HG03575 (cell line): Measurements from ENCODE around the gene DDIT3.
"Not testable (repeated sequence)": the region's sequence is repeated elsewhere in the genome, so short reads cannot be mapped to it uniquely, and the experiment has no call there.

Experiments
- ATAC-seq: cut with Tn5 transposase; IDR thresholded peaks from one replicate; pipeline ENCODE4 v1.9.1; 2021; ENCODE audit not compliant: unreplicated experiment, insufficient number of reproducible peaks, low FRiP score; ENCODE audit errors: extremely low read depth

The DDIT3 gene

DNA sequence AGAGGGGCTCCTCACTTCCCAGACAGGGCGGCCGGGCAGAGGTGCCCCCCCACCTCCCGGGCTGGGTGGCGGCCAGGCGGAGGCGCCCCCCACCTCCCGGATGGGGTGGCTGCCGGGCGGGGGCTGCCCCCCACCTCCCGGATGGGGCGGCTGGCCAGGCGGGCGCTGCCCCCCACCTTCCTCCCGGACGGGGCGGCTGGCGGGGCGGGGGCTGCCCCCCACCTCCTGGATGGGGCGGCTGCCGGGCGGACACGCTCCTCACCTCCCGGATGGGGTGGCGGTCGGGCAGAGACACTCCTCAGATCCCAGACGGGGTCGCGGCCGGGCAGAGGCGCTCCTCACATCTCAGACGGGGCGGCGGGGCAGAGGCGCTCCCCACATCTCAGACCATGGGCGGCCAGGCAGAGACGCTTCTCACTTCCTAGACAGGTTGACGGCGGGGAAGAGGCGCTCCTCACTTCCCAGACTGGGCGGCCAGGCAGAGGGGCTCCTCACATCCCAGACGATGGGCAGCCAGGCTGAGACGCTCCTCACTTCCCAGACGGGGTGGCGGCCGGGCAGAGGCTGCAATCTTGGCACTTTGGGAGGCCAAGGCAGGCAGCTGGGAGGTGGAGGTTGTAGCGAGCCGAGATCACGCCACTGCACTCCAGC, 25.1 kb downstream of the DDIT3 start:
- not testable (repeated sequence) for ATAC-seq

- no peak for ATAC-seq
Measured at GRCh38 chr12:57491393-57492280, 28.7 kb downstream of the DDIT3 start.

- ATAC-seq: no peak
Measured at GRCh38 chr12:57490126-57490525, 30.2 kb downstream of the DDIT3 start.

DNA sequence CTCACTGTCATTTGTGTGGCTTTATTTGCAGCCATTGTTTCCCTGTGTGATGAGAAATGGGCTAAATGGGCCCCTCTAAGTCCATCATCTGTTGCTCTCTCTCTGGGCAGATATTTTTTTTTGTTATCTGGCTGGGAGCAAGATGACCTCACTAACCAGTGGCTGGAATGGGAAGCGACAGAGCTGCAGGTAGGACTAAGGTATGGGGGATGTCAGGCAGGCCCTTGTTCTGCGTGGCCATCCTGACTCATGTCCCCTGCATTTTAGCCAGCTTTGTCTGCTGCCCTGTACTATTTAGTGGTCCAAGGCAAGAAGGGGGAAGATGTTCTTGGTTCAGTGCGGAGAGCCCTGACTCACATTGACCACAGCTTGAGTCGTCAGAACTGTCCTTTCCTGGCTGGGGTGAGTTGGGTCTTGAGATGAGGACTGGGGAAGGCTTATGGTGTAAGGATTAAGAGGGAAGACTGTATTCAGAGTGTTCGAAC, 31.1 kb downstream of the DDIT3 start:
- no peak for ATAC-seq

- no peak for ATAC-seq
Measured at GRCh38 chr12:57488402-57489156, 31.7 kb downstream of the DDIT3 start.

DNA sequence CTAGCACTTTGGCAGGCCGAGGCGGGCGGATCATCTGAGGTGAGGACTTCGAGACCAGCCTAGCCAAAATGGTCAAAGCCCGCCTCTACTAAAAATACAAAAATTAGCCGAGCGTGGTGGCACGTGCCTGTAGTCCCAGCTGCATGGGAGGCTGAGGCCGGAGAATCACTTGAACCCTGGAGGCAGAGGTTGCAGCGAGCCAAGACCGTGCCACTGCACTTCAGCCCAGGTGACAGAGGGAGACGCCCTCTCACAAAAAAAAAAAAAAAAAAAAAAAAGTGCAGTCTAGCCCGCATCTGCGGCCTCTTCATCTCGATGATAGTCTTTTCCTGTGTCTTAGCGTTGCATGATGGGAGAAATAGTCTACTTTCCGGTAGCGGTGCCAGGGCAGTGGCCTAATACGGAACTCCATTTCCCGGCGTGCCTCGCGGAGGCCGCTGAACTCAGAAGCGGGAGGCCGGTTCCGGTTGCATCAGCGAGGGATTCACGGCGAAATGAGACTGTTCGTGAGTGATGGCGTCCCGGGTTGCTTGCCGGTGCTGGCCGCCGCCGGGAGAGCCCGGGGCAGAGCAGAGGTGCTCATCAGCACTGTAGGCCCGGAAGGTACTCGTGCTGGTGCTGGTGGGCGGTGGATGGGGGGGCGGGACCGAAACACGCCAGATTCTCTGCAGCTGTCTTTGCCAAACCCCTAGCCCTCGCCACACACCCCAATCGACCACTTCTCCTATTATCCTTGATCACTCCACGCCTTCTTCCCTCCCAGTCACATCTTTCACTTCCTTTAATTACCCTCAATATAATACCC, 32.5 kb downstream of the DDIT3 start, which contains the start of gene MARS1:
Gene MARS1 (plus strand): TSS at position 472 of the 805 bp plus-strand sequence. CDS start 23 bp downstream, at position 495.
- peak; percentile 98 for ATAC-seq

GRCh38 chr12:57487055-57487596, 33.2 kb downstream of the DDIT3 start:
- ATAC-seq: no peak

DNA sequence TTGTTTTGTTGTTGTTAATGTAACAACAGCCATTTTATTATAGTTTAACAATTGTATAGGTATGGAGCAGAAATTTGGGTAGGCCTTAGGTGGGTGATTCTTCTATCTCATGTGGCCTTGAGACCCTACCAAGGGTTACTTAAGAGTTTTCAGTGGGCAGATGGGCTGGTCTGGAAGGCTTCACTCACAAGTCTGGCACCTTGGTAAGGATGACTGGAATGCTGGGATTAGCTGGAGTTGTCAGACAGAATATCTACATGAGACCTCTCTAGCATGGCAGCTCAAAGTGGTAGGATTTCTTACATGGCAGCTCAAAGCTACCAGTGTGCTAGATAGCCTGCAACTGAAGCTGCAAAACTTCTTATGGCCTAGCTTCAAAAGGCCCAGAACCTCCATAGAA, 34.6 kb downstream of the DDIT3 start:
- no peak for ATAC-seq

DNA sequence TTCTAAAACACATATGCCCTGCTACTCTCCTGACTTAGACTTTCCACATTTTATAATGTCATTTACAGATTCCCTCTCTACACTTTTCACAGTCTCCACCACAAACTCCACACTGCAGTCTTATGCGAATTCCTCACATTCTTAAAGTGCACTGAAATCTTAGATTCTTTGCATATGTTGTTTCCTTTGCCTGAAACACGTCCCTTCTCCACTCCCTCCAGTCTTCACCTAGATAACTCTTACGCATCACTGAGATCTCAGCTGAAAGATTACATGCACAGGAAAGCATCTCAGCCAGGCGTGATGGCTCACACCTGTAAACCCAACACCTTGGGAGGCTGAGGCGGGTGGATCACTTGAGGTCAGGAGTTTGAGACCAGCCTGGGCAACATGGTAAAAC, 36.8 kb downstream of the DDIT3 start:
- ATAC-seq: no peak

- no peak for ATAC-seq
Measured at GRCh38 chr12:57481671-57482070, 38.6 kb downstream of the DDIT3 start.

GRCh38 chr12:57479376-57480115, 40.8 kb downstream of the DDIT3 start, which contains the start of gene ARHGAP9:
ARHGAP9 (minus strand) TSS chr12:57479866; CDS start chr12:57479406, 460 bp downstream.
- no peak for ATAC-seq

DNA sequence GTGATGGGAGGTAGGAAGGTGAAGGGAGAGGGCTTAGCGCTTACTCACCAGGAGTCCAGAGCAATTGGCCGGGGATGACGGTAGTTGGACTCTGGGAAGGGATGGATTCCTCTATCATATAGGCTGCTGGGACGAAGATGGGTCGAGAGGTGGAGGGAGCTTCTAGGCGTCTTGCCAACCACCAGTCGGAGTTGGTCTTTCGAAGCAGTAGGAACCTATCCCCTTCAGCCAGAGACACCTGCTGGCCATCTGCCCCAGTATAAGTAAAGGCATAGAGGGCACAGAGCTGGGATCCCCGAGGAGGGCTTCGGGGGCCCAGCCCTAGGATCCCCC, 41.3 kb downstream of the DDIT3 start:
- ATAC-seq: no peak

DNA sequence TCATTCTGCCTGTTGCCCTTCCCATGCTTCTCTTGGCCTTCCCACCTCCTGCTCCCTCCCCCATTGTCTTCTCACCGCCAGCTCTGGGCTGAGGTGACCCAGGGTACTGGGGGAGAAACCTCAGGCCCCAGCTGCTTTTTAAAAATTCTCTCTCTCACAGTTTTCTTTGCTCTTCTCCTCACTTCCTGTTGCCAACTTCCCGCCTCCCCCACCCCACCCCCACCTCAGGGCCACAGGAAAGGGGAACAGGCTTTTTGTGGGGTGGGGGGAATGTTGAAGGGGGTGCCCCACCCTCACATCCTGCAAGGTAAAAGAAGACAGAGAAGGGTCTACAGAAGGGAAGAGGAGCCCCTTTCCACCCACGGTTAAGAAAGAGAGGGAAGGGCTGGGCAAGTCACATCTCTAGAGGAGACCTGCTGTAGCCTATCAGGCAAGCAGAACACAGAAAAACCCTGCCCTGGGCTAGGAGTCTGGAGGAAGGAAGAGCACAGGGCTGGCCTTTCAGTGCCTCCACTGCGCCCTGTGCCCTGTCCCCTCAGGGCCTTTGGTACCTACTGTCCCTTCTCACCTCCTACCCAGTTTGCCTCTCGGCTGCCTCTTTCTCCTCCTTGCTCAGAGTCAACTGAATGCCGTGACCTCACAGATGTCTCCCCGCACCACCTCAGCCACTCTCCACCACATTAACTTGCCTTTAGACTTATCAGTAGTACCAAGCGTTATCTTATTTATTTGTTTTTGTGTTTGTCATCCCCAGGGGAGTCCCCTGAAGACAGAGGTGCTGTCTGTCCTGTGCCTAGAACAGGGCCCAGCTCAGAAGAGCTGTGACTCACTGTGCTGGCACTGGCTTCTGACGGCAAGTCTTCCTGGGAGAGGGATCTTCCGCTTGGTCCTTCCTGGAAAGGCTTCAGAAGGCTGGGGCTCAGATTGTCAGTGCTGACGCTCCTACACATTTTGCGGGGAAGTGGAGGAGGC, 42.3 kb downstream of the DDIT3 start:
- ATAC-seq: no peak

DNA sequence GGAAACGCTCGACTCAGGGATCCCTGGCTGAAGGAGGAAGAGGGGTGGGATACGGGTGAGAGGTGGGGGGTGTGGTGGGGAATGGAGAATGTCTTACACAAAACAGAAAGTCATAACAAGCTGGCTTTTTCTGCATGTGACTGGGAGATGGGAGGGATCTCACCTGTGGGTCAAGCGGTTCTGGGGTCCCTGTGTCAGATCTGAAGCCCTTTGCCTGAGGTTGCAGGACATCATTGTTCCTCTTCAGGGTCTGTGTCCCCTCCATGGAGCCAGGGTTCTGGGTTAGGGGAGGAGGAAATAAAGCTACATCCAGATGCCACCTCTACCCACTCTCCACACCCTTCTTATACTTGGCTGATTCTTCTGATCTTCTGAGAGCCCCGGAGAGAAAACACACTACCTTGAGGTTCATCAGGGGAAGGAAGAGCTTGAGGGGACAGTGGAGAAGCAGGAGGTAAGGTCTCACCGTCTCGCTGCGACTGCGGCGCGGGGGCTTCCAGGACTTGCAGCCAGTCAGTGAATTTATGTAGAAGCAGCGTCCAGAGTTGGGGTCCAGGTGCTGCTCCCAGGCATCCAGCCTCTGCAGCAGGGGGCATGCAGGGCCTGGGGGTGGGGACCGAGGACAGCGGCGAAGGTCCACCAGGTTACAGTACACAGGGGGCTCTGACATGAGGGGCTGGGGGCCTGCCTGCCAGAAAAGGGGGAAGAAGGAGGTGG, 43.2 kb downstream of the DDIT3 start:
- no peak for ATAC-seq

GRCh38 chr12:57476162-57476992, 43.9 kb downstream of the DDIT3 start:
- ATAC-seq: no peak
